ENCODE results near the gene IL17RB.

DNA sequence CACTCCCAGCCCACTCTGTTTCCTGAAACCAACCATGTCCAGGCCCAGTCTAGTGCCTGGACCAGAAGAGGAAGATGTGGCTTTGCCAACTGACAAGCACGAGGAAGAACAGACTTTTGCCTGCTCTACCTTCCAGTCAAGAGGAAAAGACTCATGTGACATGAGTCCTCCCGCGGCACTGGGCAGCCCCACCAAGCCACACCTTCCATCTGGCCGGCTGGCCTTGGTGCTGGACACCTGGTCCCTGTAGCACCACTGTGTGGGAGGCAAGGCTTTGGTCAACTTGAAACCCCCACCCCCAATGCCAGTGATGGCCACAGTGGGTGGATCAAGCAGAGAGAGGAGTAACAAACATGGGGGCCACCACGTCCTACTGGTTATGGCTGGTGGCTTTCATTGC lies 12.7 kb upstream of the IL17RB start:
- TF ChIP-seq, protein P1, sequence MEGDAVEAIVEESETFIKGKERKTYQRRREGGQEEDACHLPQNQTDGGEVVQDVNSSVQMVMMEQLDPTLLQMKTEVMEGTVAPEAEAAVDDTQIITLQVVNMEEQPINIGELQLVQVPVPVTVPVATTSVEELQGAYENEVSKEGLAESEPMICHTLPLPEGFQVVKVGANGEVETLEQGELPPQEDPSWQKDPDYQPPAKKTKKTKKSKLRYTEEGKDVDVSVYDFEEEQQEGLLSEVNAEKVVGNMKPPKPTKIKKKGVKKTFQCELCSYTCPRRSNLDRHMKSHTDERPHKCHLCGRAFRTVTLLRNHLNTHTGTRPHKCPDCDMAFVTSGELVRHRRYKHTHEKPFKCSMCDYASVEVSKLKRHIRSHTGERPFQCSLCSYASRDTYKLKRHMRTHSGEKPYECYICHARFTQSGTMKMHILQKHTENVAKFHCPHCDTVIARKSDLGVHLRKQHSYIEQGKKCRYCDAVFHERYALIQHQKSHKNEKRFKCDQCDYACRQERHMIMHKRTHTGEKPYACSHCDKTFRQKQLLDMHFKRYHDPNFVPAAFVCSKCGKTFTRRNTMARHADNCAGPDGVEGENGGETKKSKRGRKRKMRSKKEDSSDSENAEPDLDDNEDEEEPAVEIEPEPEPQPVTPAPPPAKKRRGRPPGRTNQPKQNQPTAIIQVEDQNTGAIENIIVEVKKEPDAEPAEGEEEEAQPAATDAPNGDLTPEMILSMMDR (IDR thresholded peaks at IDR 0.05), result no peak
- TF ChIP-seq POLR2A (IDR thresholded peaks at IDR 0.05) (no peak), POLR2AphosphoS5 (IDR thresholded peaks at IDR 0.05) (no peak)

All from breast epithelium (tissue), 3 donors.